ENCODE data around the gene COL15A1. TPM values are rescaled to one million over a fixed set of nuclear protein-coding genes. Genes with fewer than 3 reads are reported as not detected.

Gene COL15A1
- total RNA-seq, 1 experiment from 2014 or later: not detected

GRCh38 chr9:99046068-99046467 is 102.4 kb downstream of the COL15A1 start:
- no peak overlapping the region for H3K4me3 Mint-ChIP-seq (ENCODE audit: unreplicated experiment)
- ChIA-PET CTCF (interaction anchor here (1.1 kb wide), 1 partner anchor 11 kb away, joined by 3 read pairs; no protein-coding TSS in a partner anchor), POLR2A (no interaction called here)
- peaks cover 17% of the 10 kb centered on the region for H3K9me3 Mint-ChIP-seq (ENCODE audit: unreplicated experiment)
- peaks cover 6% of the 10 kb centered on the region for H3K4me1 Mint-ChIP-seq (ENCODE audit: insufficient read depth, unreplicated experiment)
- TF ChIP-seq CTCF (IDR thresholded peaks at IDR 0.05; ENCODE audit: unreplicated experiment): no peak
- intact Hi-C loops (cut with micrococcal nuclease): no loop called here
- DNase-seq (ENCODE audit: unreplicated experiment): no peak
- H3K27ac Mint-ChIP-seq (ENCODE audit: low read depth, unreplicated experiment): no peak overlapping the region
- H3K27me3 Mint-ChIP-seq (ENCODE audit: insufficient read depth, unreplicated experiment): no peaks in the 10 kb centered on the region
- BruUV-seq (replicated peaks): no TSS peak
- H3K36me3 Mint-ChIP-seq (ENCODE audit: insufficient read depth, unreplicated experiment): no peaks in the 10 kb centered on the region

- ChIA-PET CTCF (interaction anchor here (1.1 kb wide), 1 partner anchor 12 kb away, joined by 3 read pairs; no protein-coding TSS in a partner anchor), POLR2A (no interaction called here)
- Mint-ChIP-seq H3K4me1 (ENCODE audit: insufficient read depth, unreplicated experiment) (peaks cover under 1% of the 10 kb centered on the region), H3K36me3 (ENCODE audit: insufficient read depth, unreplicated experiment) (no peaks in the 10 kb centered on the region), H3K4me3 (ENCODE audit: unreplicated experiment) (no peak overlapping the region), H3K27me3 (ENCODE audit: insufficient read depth, unreplicated experiment) (no peaks in the 10 kb centered on the region), H3K9me3 (ENCODE audit: unreplicated experiment) (peaks cover 17% of the 10 kb centered on the region), H3K27ac (ENCODE audit: low read depth, unreplicated experiment) (no peak overlapping the region)
- no peak for TF ChIP-seq CTCF (IDR thresholded peaks at IDR 0.05; ENCODE audit: unreplicated experiment)
- intact Hi-C loops (cut with micrococcal nuclease): no loop called here
- no TSS peak for BruUV-seq (replicated peaks)
- no peak for DNase-seq (ENCODE audit: unreplicated experiment)
Observed at GRCh38 chr9:99046542-99047071, 102.9 kb downstream of the COL15A1 start.

- Mint-ChIP-seq H3K36me3 (ENCODE audit: insufficient read depth, unreplicated experiment) (no peaks in the 10 kb centered on the region), H3K4me1 (ENCODE audit: insufficient read depth, unreplicated experiment) (no peaks in the 10 kb centered on the region), H3K4me3 (ENCODE audit: unreplicated experiment) (no peak overlapping the region), H3K27ac (ENCODE audit: low read depth, unreplicated experiment) (no peak overlapping the region), H3K27me3 (ENCODE audit: insufficient read depth, unreplicated experiment) (no peaks in the 10 kb centered on the region), H3K9me3 (ENCODE audit: unreplicated experiment) (peaks cover 10% of the 10 kb centered on the region)
- no peak for DNase-seq (ENCODE audit: unreplicated experiment)
- POLR2A ChIA-PET: no interaction called here
- TF ChIP-seq CTCF (IDR thresholded peaks at IDR 0.05; ENCODE audit: unreplicated experiment): no peak
- CTCF ChIA-PET: no interaction called here
- intact Hi-C loops (cut with micrococcal nuclease): no loop called here
- BruUV-seq (replicated peaks): no TSS peak
Observed at GRCh38 chr9:99049228-99049627, 105.5 kb downstream of the COL15A1 start.

- Mint-ChIP-seq H3K36me3 (ENCODE audit: insufficient read depth, unreplicated experiment) (no peaks in the 10 kb centered on the region), H3K4me1 (ENCODE audit: insufficient read depth, unreplicated experiment) (no peaks in the 10 kb centered on the region), H3K27me3 (ENCODE audit: insufficient read depth, unreplicated experiment) (no peaks in the 10 kb centered on the region), H3K27ac (ENCODE audit: low read depth, unreplicated experiment) (no peak overlapping the region), H3K4me3 (ENCODE audit: unreplicated experiment) (no peak overlapping the region), H3K9me3 (ENCODE audit: unreplicated experiment) (peaks cover 6% of the 10 kb centered on the region)
- no peak for TF ChIP-seq CTCF (IDR thresholded peaks at IDR 0.05; ENCODE audit: unreplicated experiment)
- intact Hi-C loops (cut with micrococcal nuclease): no loop called here
- ChIA-PET POLR2A (no interaction called here), CTCF (interaction anchor here (1.2 kb wide), 1 partner anchor 54 kb away, joined by 3 read pairs; no protein-coding TSS in a partner anchor)
- no TSS peak for BruUV-seq (replicated peaks)
- DNase-seq (ENCODE audit: unreplicated experiment): no peak
Observed at GRCh38 chr9:99049641-99050040, 105.9 kb downstream of the COL15A1 start.

Data from MCF 10A (cell line).